Measurements from ENCODE around the gene EEF1AKMT4. TPM values are rescaled to one million over a fixed set of nuclear protein-coding genes. Genes with fewer than 3 reads are reported as not detected.

The EEF1AKMT4 gene
- total RNA-seq, 5 donors from 2014 or later (not counting 1 experiment from before 2014, with no cell fraction given): 0.37 to 4.0 (median 2.3) TPM

- Histone ChIP-seq H3K9me3 (no peaks in the 10 kb centered on the region), H3K4me1 (ENCODE audit: control insufficient read depth in 1 of 2, extremely low read depth in 1 of 2, insufficient read depth in 2 of 2, low read length in 2 of 2) (peaks cover 0 to 6% of the 10 kb centered on the region in 2 experiments), H3K36me3 (ENCODE audit: control insufficient read depth in 2 of 2, extremely low read depth in 1 of 2, insufficient read depth in 1 of 2, low read length in 1 of 2) (no peaks in the 10 kb centered on the region), H3K27me3 (replicated peaks in 1 of 2; ENCODE audit: control insufficient read depth in 2 of 2, extremely low read depth in 1 of 2, insufficient read depth in 2 of 2, low read length in 1 of 2) (peaks cover 11 to 46% of the 10 kb centered on the region in 2 experiments), H3K4me3 (ENCODE audit: control insufficient read depth in 1 of 2, extremely low read depth in 1 of 2, low read length in 1 of 2) (no peak overlapping the region), H3K27ac (ENCODE audit: low read length) (no peak overlapping the region)
- Mint-ChIP-seq H3K27me3 (peaks cover 34 to 46% of the 10 kb centered on the region in 2 donors), H3K36me3 (no peaks in the 10 kb centered on the region), H3K4me3 (no peak overlapping the region), H3K9me3 (no peaks in the 10 kb centered on the region), H3K27ac (no peak overlapping the region), H3K4me1 (peaks cover 6 to 9% (median 9%) of the 10 kb centered on the region in 3 donors)
- CTCF ChIA-PET: no interaction called here
- 84% methylated on average over 6 of the region's 6 CpGs for WGBS (ENCODE audit: insufficient coverage)
- no peak for ATAC-seq (replicated peaks in 1 of 4)
- POLR2A ChIA-PET: no interaction called here
- no peak for DNase-seq
Observed at GRCh38 chr3:184277366-184277765, 27.9 kb downstream of the EEF1AKMT4 start.

- Mint-ChIP-seq H3K36me3 (no peaks in the 10 kb centered on the region), H3K4me1 (no peaks in the 10 kb centered on the region), H3K27me3 (peaks cover 22 to 43% of the 10 kb centered on the region in 2 donors), H3K27ac (no peak overlapping the region), H3K4me3 (no peak overlapping the region), H3K9me3 (no peaks in the 10 kb centered on the region)
- no peak for ATAC-seq (replicated peaks in 1 of 4)
- Histone ChIP-seq H3K36me3 (ENCODE audit: control insufficient read depth in 2 of 2, extremely low read depth in 1 of 2, insufficient read depth in 1 of 2, low read length in 1 of 2) (no peaks in the 10 kb centered on the region), H3K9me3 (no peaks in the 10 kb centered on the region), H3K4me1 (ENCODE audit: control insufficient read depth in 1 of 2, extremely low read depth in 1 of 2, insufficient read depth in 2 of 2, low read length in 2 of 2) (no peaks in the 10 kb centered on the region), H3K27me3 (replicated peaks in 1 of 2; ENCODE audit: control insufficient read depth in 2 of 2, extremely low read depth in 1 of 2, insufficient read depth in 2 of 2, low read length in 1 of 2) (peaks cover 0 to 23% of the 10 kb centered on the region in 2 experiments), H3K4me3 (ENCODE audit: control insufficient read depth in 1 of 2, extremely low read depth in 1 of 2, low read length in 1 of 2) (no peak overlapping the region), H3K27ac (ENCODE audit: low read length) (no peak overlapping the region)
- CTCF ChIA-PET: interaction anchor here in 1 of 2 donors (1.4 kb wide), 1 partner anchor 11 kb away, joined by 3 read pairs; no protein-coding TSS in a partner anchor
- POLR2A ChIA-PET: no interaction called here
- WGBS (ENCODE audit: insufficient coverage): 76% methylated on average over 2 of the region's 4 CpGs
- DNase-seq: no peak
Observed at GRCh38 chr3:184282941-184283340, 33.5 kb downstream of the EEF1AKMT4 start.

- ATAC-seq (replicated peaks in 1 of 4) (no peak), DNase-seq (no peak)
- H3K4me3 ChIP-seq (ENCODE audit: control insufficient read depth in 1 of 2, extremely low read depth in 1 of 2, low read length in 1 of 2): no peak overlapping the region
- no peak overlapping the region for H3K27ac Mint-ChIP-seq
- no peaks in the 10 kb centered on the region for H3K36me3 Mint-ChIP-seq
- no peaks in the 10 kb centered on the region for H3K9me3 ChIP-seq
- H3K9me3 Mint-ChIP-seq: no peaks in the 10 kb centered on the region
- H3K27me3 ChIP-seq (replicated peaks in 1 of 2; ENCODE audit: control insufficient read depth in 2 of 2, extremely low read depth in 1 of 2, insufficient read depth in 2 of 2, low read length in 1 of 2): peaks cover 0 to 18% of the 10 kb centered on the region in 2 experiments
- 87% methylated on average over 7 of the region's 8 CpGs for WGBS (ENCODE audit: insufficient coverage)
- H3K4me1 Mint-ChIP-seq: no peaks in the 10 kb centered on the region
- H3K4me3 Mint-ChIP-seq: no peak overlapping the region
- H3K36me3 ChIP-seq (ENCODE audit: control insufficient read depth in 2 of 2, extremely low read depth in 1 of 2, insufficient read depth in 1 of 2, low read length in 1 of 2): no peaks in the 10 kb centered on the region
- ChIA-PET POLR2A (no interaction called here), CTCF (interaction anchor here in 1 of 2 donors (0.6 kb wide), 1 partner anchor 361 kb away, joined by 4 read pairs; no protein-coding TSS in a partner anchor)
- no peaks in the 10 kb centered on the region for H3K4me1 ChIP-seq (ENCODE audit: control insufficient read depth in 1 of 2, extremely low read depth in 1 of 2, insufficient read depth in 2 of 2, low read length in 2 of 2)
- no peak overlapping the region for H3K27ac ChIP-seq (ENCODE audit: low read length)
- H3K27me3 Mint-ChIP-seq: peaks cover 19 to 37% of the 10 kb centered on the region in 2 donors
Observed at GRCh38 chr3:184283681-184284080, 34.2 kb downstream of the EEF1AKMT4 start.

DNA sequence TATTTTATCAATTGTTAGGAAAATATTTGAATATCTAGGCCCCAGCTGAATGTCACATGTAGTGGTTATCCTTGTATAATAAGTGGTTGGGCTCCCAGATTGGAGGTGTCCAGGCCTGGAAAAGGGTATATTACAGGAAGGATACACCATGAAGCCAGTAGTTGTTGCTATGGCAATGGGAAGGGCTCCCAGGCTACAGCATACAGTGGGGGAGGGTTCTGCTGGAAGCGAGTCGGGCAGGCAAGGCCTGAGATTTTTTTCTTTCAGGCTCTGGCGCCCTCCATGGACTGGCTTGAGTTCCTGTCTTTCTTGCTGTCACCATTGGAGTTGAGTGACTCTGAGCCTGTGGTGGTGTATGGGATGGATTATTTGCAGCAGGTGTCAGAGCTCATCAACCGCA is 35.2 kb downstream of the EEF1AKMT4 start:
- Mint-ChIP-seq H3K36me3 (no peaks in the 10 kb centered on the region), H3K27ac (no peak overlapping the region), H3K9me3 (no peaks in the 10 kb centered on the region), H3K4me1 (no peaks in the 10 kb centered on the region), H3K4me3 (no peak overlapping the region), H3K27me3 (peaks cover 18 to 32% of the 10 kb centered on the region in 2 donors)
- peak in 2 of 35 experiments; percentile 15 to 35 for DNase-seq
- peak in 3 of 4 experiments; percentile 37 to 48 (median 39) for ATAC-seq (replicated peaks in 1 of 4)
- WGBS (ENCODE audit: insufficient coverage): 39% methylated on average over 4 of the region's 4 CpGs
- Histone ChIP-seq H3K9me3 (no peaks in the 10 kb centered on the region), H3K36me3 (ENCODE audit: control insufficient read depth in 2 of 2, extremely low read depth in 1 of 2, insufficient read depth in 1 of 2, low read length in 1 of 2) (no peaks in the 10 kb centered on the region), H3K4me1 (ENCODE audit: control insufficient read depth in 1 of 2, extremely low read depth in 1 of 2, insufficient read depth in 2 of 2, low read length in 2 of 2) (peaks cover 0 to 4% of the 10 kb centered on the region in 2 experiments), H3K4me3 (ENCODE audit: control insufficient read depth in 1 of 2, extremely low read depth in 1 of 2, low read length in 1 of 2) (no peak overlapping the region), H3K27me3 (replicated peaks in 1 of 2; ENCODE audit: control insufficient read depth in 2 of 2, extremely low read depth in 1 of 2, insufficient read depth in 2 of 2, low read length in 1 of 2) (peaks cover 0 to 25% of the 10 kb centered on the region in 2 experiments), H3K27ac (ENCODE audit: low read length) (no peak overlapping the region)
- ChIA-PET CTCF (interaction anchor here (0.5 to 1.0 kb wide), 3 partner anchors 57 to 270 kb away, joined by 3 read pairs; no protein-coding TSS in a partner anchor), POLR2A (no interaction called here)

DNA sequence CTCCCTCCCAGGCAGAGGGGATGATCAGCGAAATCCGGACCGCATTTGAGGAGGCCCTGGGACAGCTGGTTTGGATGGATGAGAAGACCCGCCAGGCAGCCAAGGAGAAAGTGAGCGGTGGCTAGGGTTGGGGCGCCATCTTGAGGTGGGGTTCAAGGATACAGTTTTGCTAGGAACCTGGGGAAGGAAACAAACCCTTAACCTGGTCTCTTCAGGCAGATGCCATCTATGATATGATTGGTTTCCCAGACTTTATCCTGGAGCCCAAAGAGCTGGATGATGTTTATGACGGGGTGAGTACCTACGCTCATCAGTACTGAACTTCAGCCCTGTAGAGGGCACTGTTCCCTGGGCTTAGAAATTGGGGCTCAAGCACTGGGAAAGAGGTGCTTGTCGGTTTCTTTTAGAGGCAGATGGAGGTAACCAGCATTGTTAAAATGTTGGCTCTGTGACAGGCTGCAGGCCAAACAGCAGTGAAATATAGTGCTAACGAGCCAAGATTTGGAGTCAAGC is 40.0 kb downstream of the EEF1AKMT4 start:
- H3K36me3 Mint-ChIP-seq: no peaks in the 10 kb centered on the region
- peaks cover 0 to 30% of the 10 kb centered on the region in 2 experiments for H3K27me3 ChIP-seq (replicated peaks in 1 of 2; ENCODE audit: control insufficient read depth in 2 of 2, extremely low read depth in 1 of 2, insufficient read depth in 2 of 2, low read length in 1 of 2)
- H3K9me3 ChIP-seq: no peaks in the 10 kb centered on the region
- H3K4me3 Mint-ChIP-seq: no peak overlapping the region
- ATAC-seq (replicated peaks in 1 of 4): peak; percentile 45 to 79 (median 64)
- peaks cover 0 to 4% of the 10 kb centered on the region in 2 experiments for H3K4me1 ChIP-seq (ENCODE audit: control insufficient read depth in 1 of 2, extremely low read depth in 1 of 2, insufficient read depth in 2 of 2, low read length in 2 of 2)
- no peak overlapping the region for H3K27ac ChIP-seq (ENCODE audit: low read length)
- CTCF ChIA-PET: interaction anchor here (0.6 to 1.4 kb wide), 4 partner anchors 18 to 394 kb away, joined by 3 to 9 read pairs (median 4); no protein-coding TSS in a partner anchor
- H3K27me3 Mint-ChIP-seq: peaks cover 18 to 25% of the 10 kb centered on the region in 2 donors
- H3K36me3 ChIP-seq (ENCODE audit: control insufficient read depth in 2 of 2, extremely low read depth in 1 of 2, insufficient read depth in 1 of 2, low read length in 1 of 2): no peaks in the 10 kb centered on the region
- H3K4me1 Mint-ChIP-seq: no peaks in the 10 kb centered on the region
- DNase-seq: peak in 28 of 35 experiments; percentile 10 to 68 (median 40)
- 4% methylated on average over 4 of the region's 10 CpGs for WGBS (ENCODE audit: insufficient coverage)
- no peak overlapping the region for H3K27ac Mint-ChIP-seq
- POLR2A ChIA-PET: interaction anchor here in 1 of 2 donors (0.5 kb wide), 1 partner anchor 92 kb away, joined by 3 read pairs; no protein-coding TSS in a partner anchor
- no peaks in the 10 kb centered on the region for H3K9me3 Mint-ChIP-seq
- H3K4me3 ChIP-seq (ENCODE audit: control insufficient read depth in 1 of 2, extremely low read depth in 1 of 2, low read length in 1 of 2): no peak overlapping the region

GRCh38 chr3:184290331-184290730 is 40.9 kb downstream of the EEF1AKMT4 start:
- Mint-ChIP-seq H3K4me3 (no peak overlapping the region), H3K27me3 (peaks cover 18 to 21% of the 10 kb centered on the region in 2 donors), H3K36me3 (no peaks in the 10 kb centered on the region), H3K4me1 (no peaks in the 10 kb centered on the region), H3K27ac (no peak overlapping the region), H3K9me3 (no peaks in the 10 kb centered on the region)
- CTCF ChIA-PET: interaction anchor here in 1 of 2 donors (0.8 kb wide), 1 partner anchor 19 kb away, joined by 9 read pairs; no protein-coding TSS in a partner anchor
- ATAC-seq (replicated peaks in 1 of 4): no peak
- Histone ChIP-seq H3K27me3 (replicated peaks in 1 of 2; ENCODE audit: control insufficient read depth in 2 of 2, extremely low read depth in 1 of 2, insufficient read depth in 2 of 2, low read length in 1 of 2) (peaks cover 0 to 23% of the 10 kb centered on the region in 2 experiments), H3K4me3 (ENCODE audit: control insufficient read depth in 1 of 2, extremely low read depth in 1 of 2, low read length in 1 of 2) (no peak overlapping the region), H3K4me1 (ENCODE audit: control insufficient read depth in 1 of 2, extremely low read depth in 1 of 2, insufficient read depth in 2 of 2, low read length in 2 of 2) (peaks cover 0 to 4% of the 10 kb centered on the region in 2 experiments), H3K9me3 (no peaks in the 10 kb centered on the region), H3K36me3 (ENCODE audit: control insufficient read depth in 2 of 2, extremely low read depth in 1 of 2, insufficient read depth in 1 of 2, low read length in 1 of 2) (no peaks in the 10 kb centered on the region), H3K27ac (ENCODE audit: low read length) (no peak overlapping the region)
- no peak for DNase-seq
- WGBS (ENCODE audit: insufficient coverage): 94% methylated on average over 3 of the region's 10 CpGs
- POLR2A ChIA-PET: no interaction called here

All from T-cell (primary cell).